Kidney (tissue), 14 donors: ENCODE data around the gene TOMM5. TPM values are rescaled to one million over a fixed set of nuclear protein-coding genes. Genes with fewer than 3 reads are reported as not detected.

Source experiments
- DNase-seq, 5 donors: peaks; one replicate each; pipeline ENCODE4 v3.0.0-alpha.2; 2013 to 2020
- FAIRE-seq: peaks from 2 replicates; lab custom pipeline; 2012; peaks lifted over from hg19 to GRCh38; lab: Jason Lieb, UNC
- H3K27ac ChIP-seq, 2 donors: one replicate each; pipeline ENCODE4 v1.7.0; 2013; ENCODE audit warnings: low read depth in 2 of 2, low read length in 2 of 2, inconsistent platforms in 1 of 2
- H3K27me3 ChIP-seq: one replicate; pipeline ENCODE4 v1.7.1; 2013; ENCODE audit warnings: low read length, inconsistent platforms; ENCODE audit not compliant: control insufficient read depth, insufficient read depth
- H3K36me3 ChIP-seq, 3 donors: one replicate each; pipeline versions ENCODE4 v1.7.0 to v1.7.1; 2013; ENCODE audit warnings: low read length in 3 of 3, control low read depth in 1 of 3, inconsistent platforms in 1 of 3; ENCODE audit not compliant: insufficient read depth in 3 of 3, control insufficient read depth in 2 of 3
- H3K4me1 ChIP-seq, 3 donors: one replicate each; pipeline versions ENCODE4 v1.7.0 to v1.7.1; 2013; ENCODE audit warnings: low read length in 3 of 3, inconsistent platforms in 1 of 3, low read depth in 1 of 3; ENCODE audit not compliant: control insufficient read depth in 2 of 3, insufficient read depth in 2 of 3
- H3K4me3 ChIP-seq, 3 donors: one replicate each; pipeline versions ENCODE4 v1.7.0 to v1.8.1; 2013; ENCODE audit warnings: low read length in 3 of 3, control low read depth in 1 of 3, inconsistent platforms in 1 of 3
- H3K9ac ChIP-seq, 3 donors: one replicate each; pipeline versions ENCODE4 v1.7.0 to v1.7.1; 2013; ENCODE audit warnings: low read length in 3 of 3, control low read depth in 1 of 3, inconsistent platforms in 1 of 3
- H3K9me3 ChIP-seq, 3 donors: one replicate each; pipeline versions ENCODE4 v1.7.0 to v1.7.1; 2013; ENCODE audit warnings: low read length in 3 of 3, control low read depth in 1 of 3, inconsistent platforms in 1 of 3; ENCODE audit not compliant: control insufficient read depth in 2 of 3, insufficient read depth in 1 of 3
- CTCF ChIP-seq: IDR thresholded peaks from 3 replicates; pipeline ENCODE4 v1.5.1; 2012; ENCODE audit warnings: mild to moderate bottlenecking, moderate library complexity, borderline replicate concordance; ENCODE audit not compliant: insufficient read depth; ENCODE audit errors: extremely low read depth
- intact Hi-C: fragments of 100-400 bp; cut with DNase I; formaldehyde crosslinking; loops from one replicate; pipeline ENCODE4 v1.11.1; 2022
- polyA plus RNA-seq: library from polyadenylated mRNA; stranded (reverse); fragments of 350-450 nt; fragmentation: Illumina TruSeq; extraction: RNeasy Lipid Tissue Mini Kit (QIAGEN cat#74804); gene quantifications from one replicate; pipeline ENCODE4 v1.2.3, GENCODE V29; 2014; ENCODE audit warnings: low read depth, low replicate concordance; ENCODE audit not compliant: insufficient read depth
- total RNA-seq: library from RNA; stranded (reverse); fragmentation: NEBNext Ultra II Directional; extraction: Animal tissue kit (Norgen Biotek cat#: 25700); gene quantifications from one replicate; pipeline ENCODE4 v1.2.1, GENCODE V29; 2021
- donor health status: control.
- donor health status: control.
- donor health status: control.
- donor health status: control.
- donor health status: control.
- donor health status: DM: yes; HTN: yes; CAD: no.
- donor health status: Normal renal cell carcinoma (clear cell type).

TOMM5 gene
- total and polyA plus RNA-seq, 2 donors from 2014 or later = 59.5 to 197 TPM

- Histone ChIP-seq H3K9ac (no peak overlapping the region), H3K27me3 (no peaks in the 10 kb centered on the region), H3K4me1 (peaks cover 0 to 3% (median 0%) of the 10 kb centered on the region in 3 donors), H3K9me3 (no peaks in the 10 kb centered on the region), H3K36me3 (peaks cover 0 to 6% (median 0%) of the 10 kb centered on the region in 3 donors), H3K4me3 (no peak overlapping the region), H3K27ac (no peak overlapping the region)
- intact Hi-C loops = no loop called here
- DNase-seq = no peak
- TF ChIP-seq CTCF = no peak
- no peak for FAIRE-seq
These were observed 49.5 kb downstream of the TOMM5 start for GRCh38 chr9:37542895-37543294.

- no peak for TF ChIP-seq CTCF
- no peak overlapping the region for H3K9ac ChIP-seq
- H3K4me3 ChIP-seq = no peak overlapping the region
- no peak for FAIRE-seq
- H3K9me3 ChIP-seq = no peaks in the 10 kb centered on the region
- no peaks in the 10 kb centered on the region for H3K27me3 ChIP-seq
- intact Hi-C loops = no loop called here
- H3K36me3 ChIP-seq = peaks cover 0 to 6% (median 0%) of the 10 kb centered on the region in 3 donors
- DNase-seq = no peak
- no peak overlapping the region for H3K27ac ChIP-seq
- peaks cover 0 to 3% (median 0%) of the 10 kb centered on the region in 3 donors for H3K4me1 ChIP-seq
These were observed 49.9 kb downstream of the TOMM5 start for GRCh38 chr9:37542488-37542887.

GRCh38 chr9:37541465-37541864 lies 50.9 kb downstream of the TOMM5 start:
- intact Hi-C loops = no loop called here
- no peak for DNase-seq

More at GRCh38 chr9:37541465-37541864, 50.9 kb downstream of the TOMM5 start:
- Histone ChIP-seq H3K27me3 (no peaks in the 10 kb centered on the region), H3K4me3 (no peak overlapping the region), H3K9ac (no peak overlapping the region), H3K27ac (no peak overlapping the region), H3K36me3 (peaks cover 0 to 12% (median 0%) of the 10 kb centered on the region in 3 donors), H3K9me3 (no peaks in the 10 kb centered on the region), H3K4me1 (peaks cover 0 to 3% (median 0%) of the 10 kb centered on the region in 3 donors)
- no peak for FAIRE-seq
- no peak for TF ChIP-seq CTCF
